ENCODE results near the gene C5orf58. TPM values are rescaled to one million over a fixed set of nuclear protein-coding genes. Genes with fewer than 3 reads are reported as not detected.

Gene C5orf58
- polyA plus RNA-seq, 1 donor = 0.25 TPM

- no peak for DNase-seq
Observed at GRCh38 chr5:170256571-170256970, 23.8 kb downstream of the C5orf58 start.

GRCh38 chr5:170257370-170257769 is 24.6 kb downstream of the C5orf58 start:
- no peak for DNase-seq

GRCh38 chr5:170261528-170262043 is 28.8 kb downstream of the C5orf58 start:
- no peak for DNase-seq

GRCh38 chr5:170262061-170263045 is 29.6 kb downstream of the C5orf58 start:
- DNase-seq = no peak

- DNase-seq = no peak
Observed at GRCh38 chr5:170263906-170264305, 31.1 kb downstream of the C5orf58 start.

- DNase-seq = peak; percentile 57
Observed at GRCh38 chr5:170265522-170265921, 32.7 kb downstream of the C5orf58 start.

- no peak for DNase-seq
Observed at GRCh38 chr5:170266570-170267381, 34.0 kb downstream of the C5orf58 start.

- DNase-seq = peak; percentile 72
Observed at GRCh38 chr5:170267431-170268152, 34.8 kb downstream of the C5orf58 start.

GRCh38 chr5:170268153-170268689 is 35.4 kb downstream of the C5orf58 start:
- DNase-seq = no peak

GRCh38 chr5:170268884-170269283 is 36.1 kb downstream of the C5orf58 start:
- no peak for DNase-seq

GRCh38 chr5:170269579-170269978 is 36.8 kb downstream of the C5orf58 start:
- no peak for DNase-seq

- DNase-seq = no peak
Observed at GRCh38 chr5:170270293-170271069, 37.7 kb downstream of the C5orf58 start.

- no peak for DNase-seq
Observed at GRCh38 chr5:170273968-170274710, 41.4 kb downstream of the C5orf58 start.

GRCh38 chr5:170275376-170275994 is 42.7 kb downstream of the C5orf58 start:
- DNase-seq = no peak

GRCh38 chr5:170276140-170276539 is 43.4 kb downstream of the C5orf58 start:
- DNase-seq = no peak

GRCh38 chr5:170277867-170278281 is 45.1 kb downstream of the C5orf58 start:
- no peak for DNase-seq

GRCh38 chr5:170278611-170279458 is 46.0 kb downstream of the C5orf58 start:
- no peak for DNase-seq

GRCh38 chr5:170279459-170279817 is 46.7 kb downstream of the C5orf58 start:
- DNase-seq = no peak

Data from left kidney (tissue), 2 donors.